NK-92 (cell line): ENCODE measurements around the gene ADAMTS17.

ENCODE experiments used
- DNase-seq: peaks from one replicate; lab custom pipeline; 2025; ENCODE audit not compliant: unreplicated experiment; lab: John Stamatoyannopoulos, UW

Gene ADAMTS17

DNA sequence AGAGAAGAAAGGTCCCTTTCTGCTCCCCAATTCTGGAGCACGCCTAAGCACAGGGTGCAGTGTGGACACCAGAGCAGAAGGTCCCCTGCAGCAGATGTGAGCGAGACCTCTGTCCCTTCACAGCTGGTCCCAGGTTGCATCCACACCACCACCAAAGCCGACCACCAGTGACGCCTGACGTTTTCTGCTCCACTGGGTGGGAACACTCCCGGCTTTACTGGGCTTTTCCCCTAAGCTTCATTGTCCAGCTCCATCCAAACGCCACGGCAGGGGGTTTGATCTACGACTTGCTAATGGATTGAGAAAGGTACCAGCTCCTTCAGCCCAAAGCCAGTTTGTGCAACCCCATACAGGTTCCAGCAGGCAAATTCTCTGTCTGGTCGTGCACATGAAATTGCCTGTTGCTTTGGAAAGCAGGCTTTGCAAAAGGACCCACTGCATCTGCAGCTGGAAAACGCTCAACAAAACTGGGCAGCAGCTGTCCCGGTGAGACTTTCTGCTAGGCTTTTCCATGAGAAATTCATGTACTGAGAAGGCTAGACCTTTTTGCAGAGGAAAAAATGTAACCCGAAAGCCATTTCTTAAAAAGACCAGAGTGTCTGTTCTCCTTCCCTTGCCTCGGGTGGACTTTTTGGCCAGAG is 31.1 kb downstream of the ADAMTS17 start:
- DNase-seq = no peak

DNA sequence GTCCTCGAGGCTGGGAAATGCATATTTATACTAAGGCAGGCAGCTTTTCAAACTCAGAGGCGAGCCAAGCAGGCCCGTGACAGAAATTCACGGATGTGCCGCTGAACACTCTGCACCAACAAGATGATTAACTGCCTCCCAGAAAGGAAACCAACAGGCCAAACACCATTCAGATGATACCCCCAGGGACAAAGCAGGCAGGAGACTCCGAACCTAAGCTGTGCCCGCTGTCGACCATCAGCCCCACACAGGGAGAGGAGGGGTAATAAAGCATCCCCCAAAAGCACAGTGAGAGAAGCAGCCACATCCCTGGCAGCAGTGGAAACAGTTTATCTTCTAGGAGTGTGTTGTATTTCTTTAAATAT is 31.8 kb downstream of the ADAMTS17 start:
- DNase-seq = no peak

DNA sequence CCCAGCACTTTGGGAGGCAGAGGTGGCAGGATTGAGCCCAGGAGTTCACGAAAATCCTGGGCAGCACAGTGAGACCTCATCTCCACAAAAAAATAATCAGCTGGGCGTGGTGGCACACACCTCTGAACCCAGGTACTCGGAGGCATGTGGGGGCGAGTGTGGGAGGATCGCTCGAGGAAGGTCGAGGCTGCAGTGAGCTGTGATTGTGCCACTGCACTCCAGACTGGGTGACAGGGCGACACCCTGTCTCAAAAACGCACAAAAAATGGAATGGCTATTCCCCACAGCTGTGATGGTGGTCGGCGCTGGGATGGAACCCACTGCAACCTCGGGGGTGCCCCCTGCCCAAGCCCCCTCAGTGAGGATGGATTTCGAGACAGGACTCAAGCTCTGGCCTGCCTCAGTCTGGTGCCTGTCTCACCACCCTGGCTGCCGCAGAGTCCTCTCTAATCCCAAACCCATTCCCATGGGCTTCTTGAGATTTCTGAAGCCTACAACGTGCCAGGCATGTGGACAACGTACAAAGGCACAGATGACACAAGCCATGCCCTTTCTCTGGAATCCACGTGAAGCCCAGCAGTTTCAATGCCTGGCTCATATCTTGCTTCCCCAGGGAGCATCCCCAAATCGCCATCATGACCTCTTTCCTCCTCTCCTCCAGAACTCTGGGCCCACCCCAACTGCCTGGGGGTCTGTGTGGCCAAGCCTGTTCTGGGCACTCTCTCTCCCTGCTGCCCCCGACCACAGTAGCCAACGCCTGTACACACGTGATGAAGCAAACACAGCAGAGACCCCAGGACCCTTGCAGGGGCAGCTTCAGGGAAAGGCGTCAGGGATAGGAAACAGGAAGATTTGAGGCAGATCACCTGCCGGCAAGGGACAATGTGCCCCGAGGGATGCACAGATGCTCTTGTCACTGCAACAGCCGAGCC is 32.4 kb downstream of the ADAMTS17 start:
- no peak for DNase-seq

DNA sequence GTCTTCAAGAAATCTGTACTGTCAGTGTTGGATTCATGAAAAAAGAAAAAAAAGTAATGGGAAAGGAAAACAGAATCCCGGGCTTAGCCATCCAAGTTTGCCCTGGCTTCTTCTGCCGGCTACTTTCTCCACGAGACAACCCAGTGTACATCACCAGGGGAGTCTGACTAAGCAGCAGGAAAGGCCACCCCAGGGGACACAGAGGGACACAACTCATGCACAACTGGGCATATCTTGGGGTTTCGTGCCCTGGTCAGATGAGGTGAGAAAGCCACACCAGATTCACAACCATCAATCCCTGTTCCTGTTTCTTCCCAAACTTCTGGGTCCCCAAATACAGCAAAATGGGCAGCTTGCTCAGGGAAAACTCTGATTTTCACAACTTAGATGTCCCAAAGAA is 33.2 kb downstream of the ADAMTS17 start:
- DNase-seq = no peak

DNA sequence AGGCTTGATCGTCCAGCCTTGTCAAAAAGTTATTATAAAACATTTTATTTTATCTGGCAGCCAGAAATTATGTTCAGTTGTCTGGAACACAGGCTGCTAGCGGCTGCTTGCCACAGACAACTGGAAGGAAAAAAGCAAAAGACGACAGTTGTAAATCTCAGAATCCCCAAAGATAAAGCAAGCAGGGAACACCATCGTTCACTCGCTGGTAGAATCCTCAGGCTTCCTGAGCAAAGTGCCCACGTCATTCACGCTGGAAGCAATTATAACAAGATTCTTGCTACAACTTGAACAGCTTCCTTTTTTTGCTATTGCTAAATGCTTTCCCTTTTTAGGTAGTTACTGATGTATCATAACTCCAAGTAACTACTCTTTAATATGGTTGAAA is 33.6 kb downstream of the ADAMTS17 start:
- no peak for DNase-seq

DNA sequence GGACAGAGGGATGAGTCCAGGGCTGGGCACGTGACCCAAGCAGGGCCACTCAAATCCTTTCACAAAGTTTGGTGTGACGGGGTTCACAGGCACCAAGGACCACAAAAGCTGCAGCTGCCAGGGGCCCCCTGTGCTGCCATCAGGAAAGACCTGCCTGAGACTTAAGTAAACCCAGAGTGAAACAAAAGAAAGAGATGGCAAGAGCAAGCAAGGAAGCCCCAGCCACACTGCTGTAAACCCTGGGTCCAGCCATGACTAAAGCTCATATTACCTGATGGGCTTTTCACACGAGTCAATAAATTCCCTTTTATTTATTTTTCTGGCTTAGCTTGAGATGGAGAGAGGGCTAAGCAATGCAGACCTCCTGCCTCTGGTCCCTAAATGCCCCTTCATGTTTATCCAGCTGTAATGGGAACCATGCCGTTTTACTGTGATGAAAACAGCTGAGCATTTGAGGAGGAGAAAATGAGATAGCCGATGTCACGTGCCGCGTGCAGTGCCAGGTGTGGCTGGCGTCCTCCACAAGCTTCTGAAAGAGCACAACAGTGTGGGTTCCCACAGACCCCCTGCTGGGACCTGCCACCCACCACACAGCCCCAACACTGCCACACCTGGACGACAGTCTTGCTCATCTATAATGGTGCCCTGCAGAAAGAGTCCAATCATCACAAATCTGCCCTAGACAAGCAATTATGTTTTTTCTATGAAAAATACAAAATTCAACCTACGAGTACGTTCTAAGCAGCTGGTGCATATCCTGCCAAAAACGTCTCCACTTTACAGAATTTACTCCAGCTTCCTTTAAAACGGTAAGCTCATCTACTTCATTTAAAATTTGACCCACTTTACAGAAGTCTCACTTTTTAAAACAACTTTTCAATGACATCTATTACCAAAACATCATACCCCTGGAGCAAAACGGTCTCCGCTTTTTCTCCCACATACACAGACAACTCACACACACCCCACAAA is 34.2 kb downstream of the ADAMTS17 start:
- no peak for DNase-seq

DNA sequence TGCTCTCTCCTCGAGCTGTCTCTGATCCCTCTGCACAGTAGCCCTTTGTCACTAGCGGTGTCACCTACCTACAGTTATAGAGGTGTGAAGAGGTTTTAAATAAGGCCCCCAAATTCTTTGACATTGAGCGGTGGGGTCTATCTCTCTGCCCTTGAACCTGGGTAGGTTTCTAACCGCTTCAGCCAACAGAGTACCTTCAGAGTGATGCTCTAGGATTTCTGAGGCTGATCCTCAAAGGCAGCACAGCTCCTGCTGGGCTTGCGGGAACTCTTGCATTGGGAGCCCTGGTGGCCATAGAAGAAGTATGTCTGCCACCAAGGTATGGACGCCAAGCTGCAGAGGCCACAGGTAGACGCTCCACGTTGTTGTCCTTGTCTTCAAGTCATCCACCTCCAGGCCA is 35.7 kb downstream of the ADAMTS17 start:
- DNase-seq = no peak

DNA sequence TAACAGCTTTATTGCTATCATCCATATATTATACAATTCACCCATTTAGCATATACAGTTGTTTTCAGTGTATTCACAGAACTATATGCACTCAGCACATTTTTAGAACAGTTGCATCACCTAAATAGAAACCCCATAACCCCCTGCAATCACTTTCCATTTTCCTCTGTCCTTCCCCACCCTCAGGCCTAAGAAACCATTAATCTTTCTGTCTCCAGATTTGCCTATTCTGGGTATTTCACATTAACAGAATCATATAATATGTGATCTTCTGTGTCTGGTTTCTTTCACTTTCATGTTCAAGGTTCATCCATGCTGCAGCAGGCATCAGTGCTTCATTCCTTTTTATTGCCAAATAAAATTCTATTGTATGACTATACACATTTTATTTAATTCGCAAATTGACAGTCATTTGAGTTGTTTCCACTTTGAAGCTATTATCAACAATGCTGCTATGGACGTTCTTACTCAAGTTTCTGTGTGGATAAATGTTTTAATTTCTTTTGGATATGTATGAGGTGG is 39.8 kb downstream of the ADAMTS17 start:
- no peak for DNase-seq

DNA sequence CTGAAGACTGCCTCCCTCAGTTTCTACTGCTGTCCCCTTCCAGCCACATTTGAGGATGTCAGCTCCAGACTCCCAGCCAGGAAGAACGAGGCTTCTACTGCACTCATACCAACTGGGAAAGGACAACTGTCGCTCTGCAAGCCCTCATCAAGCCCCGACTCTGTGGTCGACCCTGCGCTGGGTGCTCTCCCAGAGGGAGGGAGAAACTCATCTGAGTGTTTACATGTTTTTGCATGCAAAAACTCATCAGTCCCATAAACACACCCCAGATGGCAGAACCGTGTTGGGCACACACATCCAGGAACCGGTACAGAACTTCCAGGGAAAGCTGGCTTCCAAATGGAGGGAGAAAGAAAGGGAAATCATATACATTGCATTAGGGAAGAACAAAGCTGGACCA is 43.5 kb downstream of the ADAMTS17 start:
- no peak for DNase-seq

DNA sequence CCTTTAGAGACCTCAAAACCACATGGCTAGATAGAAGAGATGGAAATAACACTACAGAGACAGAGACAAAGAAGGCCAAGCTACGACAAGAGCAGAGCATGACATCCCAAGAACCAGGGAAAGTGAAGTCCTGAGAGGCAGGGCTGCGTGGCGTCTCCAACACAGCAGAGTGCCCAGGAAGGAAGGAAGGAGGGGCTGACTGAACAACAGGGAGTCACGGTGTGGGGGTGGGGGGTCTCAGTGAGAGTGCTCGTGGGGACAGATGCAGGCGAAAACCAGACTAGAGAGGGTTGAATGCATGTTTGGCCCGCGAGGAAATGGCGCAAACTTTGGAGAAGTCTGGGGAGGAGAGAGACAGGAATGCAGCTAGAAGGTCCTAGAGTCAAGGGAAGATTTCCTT is 44.0 kb downstream of the ADAMTS17 start:
- DNase-seq = no peak

DNA sequence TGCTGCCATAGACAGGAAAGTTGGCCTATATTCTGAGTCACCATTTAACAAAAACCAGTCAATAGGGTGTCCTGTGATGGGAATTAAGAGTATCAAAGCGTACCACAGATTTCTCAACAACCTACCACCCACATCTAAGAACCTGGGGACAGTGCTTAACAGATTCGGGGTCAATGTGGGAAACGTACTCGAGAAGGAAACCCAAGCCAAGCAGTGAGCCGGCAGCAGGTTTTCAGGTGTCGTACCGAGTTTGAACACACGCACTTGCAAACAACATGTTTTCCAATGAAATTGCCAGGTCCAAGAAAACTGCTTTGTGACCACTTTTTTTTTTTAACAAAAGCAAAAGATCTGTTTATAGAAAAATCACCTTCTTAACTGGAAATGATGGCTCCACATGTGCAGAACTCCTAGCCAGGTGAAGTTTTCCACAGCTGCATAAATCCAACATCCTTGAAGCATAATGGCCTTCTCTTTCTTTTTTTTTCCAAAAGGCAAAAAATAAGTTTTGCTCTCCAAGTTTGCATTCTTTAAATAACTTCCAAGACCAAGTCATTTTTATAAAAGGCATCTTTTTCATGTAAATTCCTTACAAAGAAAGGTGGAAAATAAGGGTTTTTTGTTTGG is 45.7 kb downstream of the ADAMTS17 start:
- no peak for DNase-seq

DNA sequence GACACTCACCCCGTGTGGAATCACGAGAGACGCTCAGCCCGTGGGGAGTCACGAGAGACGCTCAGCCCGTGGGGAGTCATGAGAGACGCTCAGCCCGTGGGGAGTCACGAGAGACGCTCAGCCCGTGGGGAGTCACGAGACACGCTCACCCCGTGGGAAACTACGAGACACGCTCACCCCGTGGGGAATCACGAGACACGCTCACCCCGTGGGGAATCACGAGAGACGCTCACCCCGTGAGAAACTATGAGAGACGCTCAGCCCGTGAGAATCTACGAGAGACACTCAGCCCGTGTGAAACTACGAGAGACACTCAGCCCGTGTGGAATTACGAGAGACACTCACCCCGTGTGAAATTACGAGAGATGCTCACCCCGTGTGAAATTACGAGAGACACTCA is 49.8 kb downstream of the ADAMTS17 start:
- DNase-seq = no peak

DNA sequence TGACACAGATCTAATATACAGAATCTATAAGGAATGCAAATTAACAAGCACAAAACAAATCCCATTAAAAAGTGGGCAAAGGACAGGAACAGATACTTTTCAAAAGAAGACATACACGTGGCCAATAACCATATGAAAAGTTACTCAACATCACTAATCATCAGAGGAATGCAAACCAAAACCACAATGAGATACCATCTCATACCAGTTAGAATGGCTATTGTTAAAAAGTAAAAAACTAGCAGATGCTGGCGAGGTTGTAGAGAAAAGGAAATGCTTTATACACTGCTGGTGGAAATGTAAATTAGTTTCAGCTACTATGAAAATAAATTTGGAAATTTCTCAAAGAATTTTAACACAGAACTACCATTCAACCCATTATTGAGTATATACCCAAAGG is 50.7 kb downstream of the ADAMTS17 start:
- no peak for DNase-seq

DNA sequence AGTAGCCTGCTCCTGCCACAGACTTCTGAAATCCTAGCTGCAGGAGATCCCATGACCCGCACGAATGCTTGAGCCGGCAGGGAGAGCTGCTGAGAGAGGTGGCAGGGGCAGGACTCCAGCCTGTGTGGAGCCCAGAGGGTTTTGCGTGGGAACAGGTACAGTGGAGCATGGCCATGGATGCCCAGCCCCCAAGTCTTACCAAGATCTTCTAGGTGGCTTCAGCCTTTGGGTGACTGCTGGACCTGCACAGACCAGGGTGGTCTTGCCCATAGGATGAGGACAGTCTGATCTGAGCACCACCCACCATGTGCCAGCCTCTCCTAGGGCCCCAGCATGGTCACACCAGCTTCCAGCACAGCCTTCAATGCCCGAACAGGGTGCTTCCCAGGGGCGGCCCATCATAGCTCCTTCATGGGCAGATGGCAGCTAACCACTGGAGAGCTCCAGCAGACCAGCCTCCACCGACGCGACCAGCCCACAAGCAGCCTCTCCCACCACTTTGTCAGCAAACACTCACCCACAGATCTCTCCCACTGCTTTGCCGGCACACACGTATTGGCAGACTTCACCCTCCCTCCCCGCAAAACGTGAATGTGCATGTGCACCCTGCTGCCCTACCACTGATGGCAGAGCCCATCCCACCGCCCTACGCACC is 56.0 kb downstream of the ADAMTS17 start:
- no peak for DNase-seq

DNA sequence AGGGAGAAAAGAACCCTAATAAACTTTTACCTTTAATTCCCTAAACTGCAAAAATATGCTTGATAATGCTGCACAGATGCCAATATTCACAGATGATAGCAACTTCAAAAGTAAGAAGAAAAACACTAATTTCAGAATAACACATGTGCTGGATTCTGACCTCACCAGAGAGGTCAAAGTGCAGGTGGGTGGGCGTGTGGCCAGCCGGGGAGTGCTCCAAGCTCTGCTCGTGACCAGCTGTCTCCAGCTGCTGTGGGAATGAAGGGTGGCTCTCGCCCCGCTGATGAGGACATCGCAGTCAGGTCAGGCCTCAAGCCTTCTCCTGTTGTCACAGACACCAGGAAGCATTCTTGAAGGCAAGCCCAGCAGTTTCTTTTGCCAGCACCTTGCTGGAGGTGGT is 57.1 kb downstream of the ADAMTS17 start:
- DNase-seq = no peak

DNA sequence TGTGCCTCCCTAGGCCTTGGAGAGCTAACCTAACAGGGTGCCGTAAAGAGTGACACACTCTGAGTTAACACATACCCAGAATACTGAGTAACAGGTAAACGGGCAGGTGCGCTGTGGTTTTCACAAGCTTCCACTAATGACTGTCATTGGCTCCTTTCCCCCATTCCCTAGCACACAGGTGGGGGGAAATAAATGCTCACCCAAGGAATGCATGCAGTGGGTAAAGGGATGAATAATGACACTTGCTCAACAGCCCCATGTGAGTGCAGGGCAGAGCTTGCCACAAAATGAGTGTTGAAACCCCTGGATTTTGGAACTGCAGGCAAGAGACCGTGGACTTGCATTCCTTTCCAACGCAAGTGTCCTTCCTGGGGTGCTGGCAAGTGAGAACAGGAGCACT is 57.6 kb downstream of the ADAMTS17 start:
- DNase-seq = no peak

DNA sequence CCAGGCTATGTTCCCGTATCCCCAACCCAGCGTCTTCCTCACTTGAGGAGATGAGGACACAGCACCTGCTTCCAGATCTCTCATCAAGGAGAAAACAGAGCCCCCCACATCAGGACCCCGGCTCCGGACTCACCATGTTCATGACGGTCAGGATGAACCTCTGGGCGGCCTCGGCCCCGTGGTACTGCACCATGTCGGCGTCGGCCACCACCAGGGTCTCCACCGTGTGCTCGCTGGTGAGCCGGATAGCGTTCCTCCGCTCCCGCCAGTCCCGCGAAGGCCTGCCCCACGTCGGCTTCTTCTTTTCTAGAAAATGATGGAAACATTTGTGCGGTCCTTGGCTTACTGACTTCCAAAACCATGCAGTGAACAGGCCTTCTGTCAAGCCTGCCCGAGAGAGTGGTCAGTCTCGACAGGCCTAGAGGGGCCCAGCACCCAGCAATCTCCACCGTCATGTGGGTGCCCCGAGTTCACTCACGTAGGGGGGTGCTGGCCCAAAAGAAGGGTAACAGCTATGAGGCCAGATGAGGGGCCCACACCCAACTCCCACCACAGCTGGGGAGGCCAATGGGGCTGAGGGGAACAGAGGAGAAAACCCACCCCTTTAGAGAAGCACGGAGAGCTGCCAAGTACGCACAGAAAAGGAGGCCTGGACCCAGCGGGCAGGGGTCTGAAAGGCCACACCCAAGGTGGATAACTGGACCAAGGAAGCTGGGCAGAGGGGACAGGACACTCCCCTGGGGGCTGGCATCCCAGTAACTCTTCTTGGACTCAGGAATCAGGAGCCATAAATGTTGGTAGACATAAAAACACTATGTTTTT is 60.5 kb downstream of the ADAMTS17 start:
- no peak for DNase-seq

DNA sequence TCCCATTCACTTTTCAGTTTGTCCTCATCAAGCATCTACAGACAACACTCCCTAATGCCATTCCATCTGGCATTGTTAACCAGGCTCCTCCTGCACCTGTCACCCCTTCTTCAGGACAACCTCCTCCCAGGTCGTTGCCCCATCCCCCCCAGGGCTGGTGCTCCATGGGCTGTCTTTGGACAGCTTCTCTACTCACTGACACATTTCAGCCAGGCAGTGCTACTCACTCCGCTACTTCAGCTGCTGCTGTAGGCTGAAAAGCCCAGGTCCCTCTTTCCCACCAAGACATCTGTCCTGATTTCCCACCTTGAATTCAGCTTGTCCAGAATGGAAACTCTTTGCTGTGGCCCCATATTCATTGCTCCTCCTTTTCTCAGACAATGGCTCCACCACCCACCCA is 61.9 kb downstream of the ADAMTS17 start:
- DNase-seq = no peak

DNA sequence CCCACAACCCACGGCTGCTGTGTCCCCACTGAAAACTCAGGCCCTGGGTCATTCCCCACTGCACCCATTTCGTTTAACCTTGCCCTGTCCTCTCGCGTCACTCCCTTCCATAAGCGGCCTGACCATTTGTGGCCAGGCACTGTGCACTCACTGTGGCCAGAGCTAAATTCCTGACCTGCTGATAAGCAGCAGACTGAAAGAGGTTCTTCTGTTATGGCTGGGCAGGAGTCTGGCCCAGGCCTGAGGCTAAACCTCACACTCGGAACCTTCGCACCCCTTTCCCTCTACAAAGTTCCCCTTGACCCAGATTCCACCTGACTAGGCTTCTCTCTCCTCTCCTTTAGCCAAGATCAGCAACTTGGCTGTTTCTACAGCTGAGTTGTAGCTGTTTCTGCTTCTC is 62.3 kb downstream of the ADAMTS17 start:
- DNase-seq = no peak
